EH (cell line): Measurements from ENCODE around the gene CD151.

ENCODE experiments used
- DNase-seq: peaks from one replicate; pipeline ENCODE4 v3.0.0-alpha.2; 2015; ENCODE audit warnings: low read depth

Gene CD151

DNA sequence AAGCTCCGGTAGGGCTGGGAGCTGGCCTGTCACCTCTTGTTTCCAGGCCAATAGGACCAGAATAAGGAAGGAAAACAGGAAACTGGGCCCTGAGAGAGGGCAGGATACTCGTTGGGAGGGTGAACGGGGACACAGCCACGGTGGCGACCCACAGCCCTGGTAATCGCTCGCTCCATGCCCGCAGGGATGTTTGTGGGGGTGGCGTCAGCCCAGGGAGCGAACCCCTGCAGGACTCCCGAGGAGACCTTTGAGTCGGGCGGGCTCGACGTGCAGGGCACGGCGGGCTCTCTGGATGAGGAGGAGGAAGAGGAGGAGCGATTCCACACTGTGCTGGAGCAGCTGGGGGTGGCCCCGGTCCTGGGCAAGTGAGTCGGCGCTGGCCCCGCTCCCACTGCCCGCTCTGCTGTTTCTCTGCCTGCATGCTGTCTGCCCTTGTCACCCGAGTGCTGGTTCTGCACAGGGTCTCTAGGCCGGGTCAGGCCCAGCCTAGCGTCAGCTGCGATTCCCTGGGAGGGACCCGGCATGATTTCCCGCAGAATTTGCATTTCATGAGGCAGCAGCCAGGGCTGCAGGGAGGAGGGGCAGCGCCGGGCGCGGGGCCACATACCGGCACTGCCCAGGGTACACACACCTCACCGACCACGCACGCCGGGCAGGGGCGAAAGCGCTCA is 3.4 kb upstream of the CD151 start:
- DNase-seq, result no peak

DNA sequence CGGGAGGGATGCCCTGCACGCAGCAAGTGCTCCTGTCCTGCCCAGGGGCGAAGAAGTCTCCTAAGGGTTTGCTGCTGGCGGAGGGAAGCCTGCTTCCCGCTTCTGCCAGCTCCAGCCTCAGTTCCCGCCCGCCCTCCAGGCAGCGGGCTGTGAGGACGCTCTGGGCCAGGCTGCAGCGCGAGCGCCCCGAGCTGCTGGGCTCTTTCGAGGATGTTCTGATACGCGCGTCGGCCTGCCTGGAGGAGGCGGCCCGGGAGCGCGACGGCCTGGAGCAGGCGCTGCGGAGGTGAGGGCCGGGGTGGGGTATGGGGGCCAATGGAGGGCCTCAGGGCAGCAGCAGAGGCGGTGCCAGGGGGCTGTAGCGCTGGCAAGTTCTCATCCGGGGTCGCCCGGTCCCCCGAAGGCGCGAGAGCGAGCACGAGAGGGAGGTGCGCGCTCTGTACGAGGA is 2.9 kb upstream of the CD151 start:
- DNase-seq, result no peak

DNA sequence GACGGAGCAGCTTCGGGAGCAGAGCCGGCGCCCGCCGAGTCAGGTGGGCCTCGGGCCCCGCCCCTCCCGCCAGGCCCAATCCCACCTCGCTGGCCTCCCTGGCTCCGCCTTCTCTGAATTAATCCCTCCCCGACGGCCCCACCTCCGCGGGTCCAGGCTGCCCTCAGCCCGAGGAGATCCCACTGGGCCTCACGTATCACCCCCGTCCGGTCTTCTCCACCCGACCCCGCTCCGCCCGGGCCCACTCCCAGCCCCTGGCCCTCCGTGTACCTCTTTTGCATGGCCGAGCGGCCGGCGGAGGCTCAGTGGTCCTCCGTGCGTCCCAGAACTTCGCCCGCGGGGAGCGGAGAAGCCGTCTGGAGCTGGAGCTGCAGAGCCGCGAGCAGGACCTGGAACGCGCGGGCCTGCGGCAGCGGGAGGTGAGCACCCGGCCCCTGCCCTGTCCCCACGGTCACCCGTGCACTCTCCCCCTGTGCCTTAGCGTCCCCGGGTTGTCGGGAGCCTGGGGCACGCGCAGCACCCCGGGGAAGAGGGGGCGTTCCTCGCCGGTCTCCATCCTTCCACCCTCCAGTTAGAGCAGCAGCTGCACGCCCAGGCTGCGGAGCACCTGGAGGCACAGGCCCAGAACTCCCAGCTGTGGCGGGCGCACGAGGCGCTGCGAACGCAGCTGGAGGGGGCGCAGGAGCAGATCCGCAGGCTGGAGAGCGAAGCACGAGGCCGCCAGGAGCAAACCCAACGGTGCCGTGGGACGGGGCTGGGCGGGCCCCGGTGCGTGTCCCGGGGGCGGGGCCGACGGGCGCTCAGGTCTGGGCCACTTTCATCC is 2.2 kb upstream of the CD151 start:
- DNase-seq, result peak; percentile 74

DNA sequence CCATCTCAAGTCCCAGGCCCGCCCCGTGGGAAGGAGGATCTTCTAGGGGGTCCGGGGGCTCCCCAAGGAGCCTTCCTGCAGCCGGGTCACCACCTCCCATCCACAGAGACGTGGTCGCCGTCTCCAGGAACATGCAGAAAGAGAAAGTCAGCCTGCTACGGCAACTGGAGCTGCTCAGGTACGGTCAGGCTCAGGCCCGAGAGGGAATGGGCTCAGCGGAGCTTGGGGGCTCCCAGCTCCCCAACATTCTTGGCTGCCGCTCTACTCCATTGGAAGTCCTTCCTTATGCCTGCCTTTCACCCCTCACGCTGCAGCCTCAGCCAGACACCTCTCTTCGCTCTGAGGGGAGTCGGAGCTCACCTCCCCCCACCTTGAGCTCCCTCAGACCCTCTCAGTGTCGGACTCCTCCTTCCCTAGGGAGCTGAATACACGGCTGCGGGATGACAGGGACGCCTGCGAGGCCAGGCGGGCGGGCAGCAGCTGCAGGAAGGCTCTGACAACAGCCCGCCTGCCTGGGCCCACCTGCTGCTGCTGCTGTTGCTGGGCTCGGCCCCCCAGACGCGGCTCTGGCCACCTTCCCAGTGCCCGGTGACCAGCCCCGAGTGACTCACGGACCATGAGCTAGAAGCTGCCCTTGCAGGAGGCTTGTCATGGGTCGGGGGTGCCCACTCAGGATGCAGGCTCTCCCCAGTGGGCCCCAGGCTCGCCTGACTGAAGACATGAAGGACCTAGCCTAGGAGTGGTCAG is 1.5 kb upstream of the CD151 start:
- DNase-seq, result peak; percentile 63

DNA sequence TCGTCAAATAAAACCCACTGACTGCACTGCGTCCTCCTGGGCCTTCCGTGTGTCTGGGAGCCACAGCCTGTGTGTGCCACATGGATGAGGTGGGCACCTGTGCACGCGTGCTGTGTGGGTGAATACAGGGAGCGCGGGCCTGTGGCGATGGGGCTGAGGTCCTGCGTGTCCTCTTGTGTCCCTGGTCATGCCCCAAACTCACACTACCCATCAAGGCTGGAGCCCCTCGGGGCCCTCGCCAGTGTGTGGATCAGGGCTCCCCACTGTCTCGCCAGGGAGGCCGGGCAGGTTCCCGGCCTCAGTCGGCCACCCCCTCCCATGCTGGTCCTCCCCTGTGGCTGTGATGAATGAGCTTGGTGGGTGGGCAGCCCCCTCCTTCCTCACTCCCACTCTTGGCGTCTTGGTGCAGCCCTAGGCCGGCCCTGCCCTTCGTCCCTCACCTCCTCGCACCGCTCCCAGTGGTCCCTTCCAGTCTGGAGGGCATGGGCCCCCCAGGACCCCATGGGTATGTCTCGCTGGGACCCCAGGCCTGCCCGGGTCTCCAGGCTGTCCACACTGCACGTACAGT is 707 bp upstream of the CD151 start:
- no peak for DNase-seq

DNA sequence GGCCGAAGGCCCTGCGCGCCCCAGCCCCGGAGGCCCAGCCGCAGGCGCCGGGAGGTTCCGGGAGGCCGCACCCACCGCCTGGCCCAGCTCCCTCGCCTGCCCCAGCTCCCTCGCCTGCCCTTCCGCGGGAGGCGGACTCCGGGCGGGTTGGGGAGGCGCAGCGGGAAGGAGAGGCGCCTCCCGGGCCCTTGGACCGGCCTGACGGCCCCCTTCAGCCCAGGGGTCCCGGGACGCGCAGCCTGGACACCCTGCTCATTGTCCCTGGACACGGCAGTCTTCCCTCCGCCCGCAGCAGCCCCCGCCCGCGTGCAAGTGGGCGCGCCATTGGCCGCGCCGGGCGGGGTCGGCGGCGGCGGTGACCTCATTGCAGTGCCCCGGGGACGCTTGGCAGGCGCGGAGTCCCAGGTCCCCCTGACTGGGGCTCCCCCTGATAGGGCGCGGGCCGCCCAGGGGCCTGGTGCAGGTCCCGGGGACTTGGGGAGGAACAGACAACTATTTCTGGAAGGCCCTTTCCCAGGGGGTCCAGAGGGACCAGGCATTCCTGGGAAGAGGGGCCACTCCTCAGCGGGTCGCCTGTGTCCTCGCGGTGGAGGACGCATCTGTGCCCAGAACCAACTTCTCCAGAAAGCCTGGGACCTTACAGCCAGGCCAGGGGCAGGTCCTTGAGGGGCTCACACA is 501 bp downstream of the CD151 start:
- DNase-seq, result peak; percentile 57

DNA sequence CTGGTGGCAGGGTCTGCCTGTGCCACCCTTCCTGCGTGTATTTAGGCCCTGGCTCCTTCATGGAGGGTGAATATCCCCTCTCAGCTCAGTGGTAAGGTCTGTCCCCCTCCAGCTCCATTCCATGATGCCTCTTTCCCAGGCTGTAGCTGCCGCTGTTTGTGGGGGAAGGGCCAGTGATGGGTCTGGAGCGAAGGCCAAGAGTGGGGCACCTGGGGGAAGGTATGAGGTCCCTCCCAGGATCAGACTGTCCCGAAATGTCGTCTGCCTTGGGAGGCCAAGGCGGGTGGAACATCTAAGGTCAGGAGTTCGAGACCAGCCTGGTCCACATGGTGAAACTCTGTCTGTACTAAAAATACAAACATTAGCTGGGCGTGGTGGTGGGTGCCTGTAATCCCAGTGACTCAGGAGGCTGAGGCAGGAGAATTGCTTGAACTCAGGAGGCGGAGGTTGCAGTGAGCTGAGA is 1.1 kb downstream of the CD151 start:
- peak; percentile 34 for DNase-seq

DNA sequence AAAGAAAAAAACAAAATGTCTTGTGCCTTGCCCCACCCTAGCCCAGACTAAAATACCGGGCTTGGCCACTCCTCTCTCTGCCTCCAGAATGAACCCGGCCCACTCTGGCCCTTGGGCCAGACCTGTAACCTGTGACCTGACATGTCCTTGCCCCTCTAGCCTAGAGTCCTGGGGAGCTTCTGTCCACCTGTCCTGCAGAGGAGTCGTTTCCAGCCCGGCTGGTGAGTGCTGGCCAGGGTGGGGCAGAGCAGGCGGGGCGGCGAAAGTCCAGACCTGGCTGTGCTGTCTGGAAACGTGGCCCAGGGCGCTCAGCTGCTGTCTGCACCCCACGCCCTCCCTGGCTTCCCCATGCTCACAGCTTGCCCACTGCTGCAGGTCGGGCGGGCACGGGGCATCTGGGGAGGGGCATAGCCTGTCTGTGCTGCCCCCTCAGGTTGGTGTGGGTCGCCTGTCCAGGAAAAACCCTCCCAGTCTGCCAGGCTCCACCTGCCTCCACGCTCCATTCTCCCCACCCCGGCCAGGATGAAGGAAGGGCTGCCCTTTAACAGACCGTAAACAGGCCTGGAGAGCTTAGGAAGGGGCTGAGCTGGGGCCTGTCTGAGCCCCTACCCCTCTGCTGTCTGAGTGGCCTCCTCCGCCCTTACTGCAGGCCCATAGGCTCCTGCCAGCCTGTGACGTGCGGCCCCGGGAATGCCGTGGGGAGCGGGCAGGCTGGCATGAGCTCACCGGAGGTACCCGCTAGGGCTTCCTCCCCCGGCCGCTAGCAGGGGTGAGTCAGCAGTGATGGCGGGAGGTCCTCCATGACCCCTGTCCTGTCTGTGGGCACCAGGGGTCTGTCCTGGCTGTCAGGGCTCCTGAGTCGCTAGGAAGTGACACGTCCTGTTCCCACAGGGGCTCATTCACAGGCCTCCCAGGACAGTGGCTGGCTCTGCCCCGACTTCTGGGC is 1.9 kb downstream of the CD151 start:
- peak; percentile 87 for DNase-seq

DNA sequence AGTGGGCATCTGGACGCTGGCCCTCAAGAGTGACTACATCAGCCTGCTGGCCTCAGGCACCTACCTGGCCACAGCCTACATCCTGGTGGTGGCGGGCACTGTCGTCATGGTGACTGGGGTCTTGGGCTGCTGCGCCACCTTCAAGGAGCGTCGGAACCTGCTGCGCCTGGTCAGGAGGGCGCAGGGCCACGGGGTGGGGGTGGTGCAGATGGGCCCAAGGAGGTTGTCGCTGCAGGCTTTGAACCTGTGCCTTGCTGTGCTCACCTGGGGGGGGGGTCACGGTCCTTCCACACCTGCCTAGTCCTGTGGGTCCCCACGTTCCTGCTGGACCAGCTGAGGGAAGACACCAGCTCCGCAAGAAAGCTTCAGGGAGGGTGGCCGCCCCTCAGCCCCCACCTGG is 3.5 kb downstream of the CD151 start:
- no peak for DNase-seq

DNA sequence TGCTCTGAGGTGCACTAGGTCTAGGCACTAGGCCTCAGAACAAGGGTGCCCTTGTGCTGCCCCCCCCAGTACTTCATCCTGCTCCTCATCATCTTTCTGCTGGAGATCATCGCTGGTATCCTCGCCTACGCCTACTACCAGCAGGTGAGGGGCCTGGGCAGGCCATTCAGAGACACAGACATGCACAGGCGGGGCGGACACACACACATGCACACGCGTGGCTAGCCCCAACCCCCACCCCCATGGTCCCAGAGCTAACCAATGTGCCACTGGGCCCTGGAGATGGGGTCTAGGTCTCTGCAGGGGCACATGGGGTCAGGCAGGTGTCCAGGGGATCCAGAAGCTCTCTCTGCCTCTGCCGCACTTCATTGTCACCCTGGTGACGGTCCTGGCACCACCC is 3.9 kb downstream of the CD151 start:
- no peak for DNase-seq

DNA sequence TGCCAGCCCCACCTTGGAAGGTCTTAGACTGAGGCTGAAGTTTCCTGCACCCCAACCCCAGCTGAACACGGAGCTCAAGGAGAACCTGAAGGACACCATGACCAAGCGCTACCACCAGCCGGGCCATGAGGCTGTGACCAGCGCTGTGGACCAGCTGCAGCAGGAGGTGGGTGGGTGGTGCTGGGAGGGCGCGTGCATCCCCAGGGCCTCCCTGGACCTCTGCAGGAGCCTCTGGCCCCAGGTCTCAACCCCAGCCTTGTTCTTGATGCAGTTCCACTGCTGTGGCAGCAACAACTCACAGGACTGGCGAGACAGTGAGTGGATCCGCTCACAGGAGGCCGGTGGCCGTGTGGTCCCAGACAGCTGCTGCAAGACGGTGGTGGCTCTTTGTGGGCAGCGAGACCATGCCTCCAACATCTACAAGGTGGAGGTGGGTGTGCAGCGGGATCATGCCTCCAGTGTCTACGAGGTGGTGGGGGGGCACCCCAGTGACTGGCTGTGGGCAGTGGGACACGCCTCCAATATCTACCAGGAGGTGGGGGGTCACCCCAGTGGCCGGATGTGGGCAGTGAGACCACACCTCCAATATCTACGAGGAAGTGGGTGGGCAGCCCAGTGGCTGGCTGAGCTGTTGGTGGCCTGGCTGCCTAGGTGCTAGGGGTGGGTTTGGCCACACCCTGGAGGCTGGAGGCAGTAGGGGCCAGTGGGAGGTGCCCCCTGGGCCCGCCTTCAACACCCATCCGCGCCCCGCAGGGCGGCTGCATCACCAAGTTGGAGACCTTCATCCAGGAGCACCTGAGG is 4.6 kb downstream of the CD151 start:
- no peak for DNase-seq

DNA sequence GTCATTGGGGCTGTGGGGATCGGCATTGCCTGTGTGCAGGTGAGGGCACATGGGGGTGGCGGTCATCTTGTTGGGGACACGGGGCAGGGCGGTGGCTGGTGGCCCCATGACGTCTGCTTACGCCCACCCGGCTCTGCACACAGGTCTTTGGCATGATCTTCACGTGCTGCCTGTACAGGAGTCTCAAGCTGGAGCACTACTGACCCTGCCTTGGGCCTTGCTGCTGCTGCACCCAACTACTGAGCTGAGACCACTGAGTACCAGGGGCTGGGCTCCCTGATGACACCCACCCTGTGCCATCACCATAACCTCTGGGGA is 5.2 kb downstream of the CD151 start:
- no peak for DNase-seq

DNA sequence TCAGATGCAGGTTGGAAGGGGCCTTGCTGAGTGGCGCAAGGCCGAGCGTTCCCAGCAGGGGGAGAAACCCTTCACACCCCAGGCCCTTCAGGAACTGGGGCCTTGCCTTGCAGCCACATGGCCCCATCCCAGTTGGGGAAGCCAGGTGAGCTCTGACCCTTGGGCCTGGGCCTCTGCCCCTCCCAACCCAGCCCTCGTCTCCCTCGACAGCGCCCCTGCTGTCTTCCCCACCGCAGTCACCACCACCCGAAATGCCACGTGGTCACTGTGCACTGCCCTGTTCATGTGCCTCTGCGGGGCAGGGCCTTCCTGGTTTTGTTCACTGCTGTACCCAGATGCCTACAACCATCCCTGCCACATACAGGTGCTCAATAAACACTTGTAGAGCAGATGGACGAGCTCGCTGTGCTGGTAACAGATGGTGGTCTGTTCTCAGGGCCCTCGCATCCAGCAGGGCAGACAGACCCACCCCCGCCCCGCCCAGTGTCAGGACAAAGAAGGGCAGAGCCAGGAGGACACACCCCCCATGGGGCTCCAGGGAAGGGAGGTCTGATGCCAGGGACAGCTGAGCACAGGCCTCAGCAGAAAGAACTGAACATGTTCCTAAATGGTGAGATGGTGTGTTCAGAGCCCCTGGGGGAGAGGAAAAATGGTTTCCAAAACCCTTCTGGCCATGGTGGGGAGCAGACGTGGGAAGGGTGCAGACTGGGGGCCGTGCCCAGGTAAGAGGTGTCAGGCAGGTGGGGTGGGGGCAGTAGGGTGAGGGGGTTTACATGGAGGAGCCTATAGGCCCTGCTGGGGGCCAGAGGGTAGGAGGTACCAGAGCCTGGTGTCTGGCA is 5.9 kb downstream of the CD151 start:
- DNase-seq, result peak; percentile 40

DNA sequence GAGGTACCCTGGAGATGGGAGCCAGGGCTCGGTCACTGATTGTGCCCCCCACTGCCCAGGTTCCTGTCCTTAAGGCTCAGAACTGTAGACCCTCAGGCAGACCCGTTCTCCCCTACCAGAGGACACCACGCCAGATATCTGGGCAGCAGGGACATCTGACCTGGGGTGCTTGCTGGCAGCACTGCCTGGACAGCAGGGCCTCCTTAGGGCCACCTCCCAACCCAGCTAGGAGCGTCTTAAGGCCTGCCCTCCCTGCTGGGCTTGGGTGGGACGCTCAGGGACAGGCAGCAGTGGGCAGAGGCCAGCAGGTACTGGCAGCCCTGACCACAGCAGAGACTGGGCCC is 6.5 kb downstream of the CD151 start:
- DNase-seq, result no peak

DNA sequence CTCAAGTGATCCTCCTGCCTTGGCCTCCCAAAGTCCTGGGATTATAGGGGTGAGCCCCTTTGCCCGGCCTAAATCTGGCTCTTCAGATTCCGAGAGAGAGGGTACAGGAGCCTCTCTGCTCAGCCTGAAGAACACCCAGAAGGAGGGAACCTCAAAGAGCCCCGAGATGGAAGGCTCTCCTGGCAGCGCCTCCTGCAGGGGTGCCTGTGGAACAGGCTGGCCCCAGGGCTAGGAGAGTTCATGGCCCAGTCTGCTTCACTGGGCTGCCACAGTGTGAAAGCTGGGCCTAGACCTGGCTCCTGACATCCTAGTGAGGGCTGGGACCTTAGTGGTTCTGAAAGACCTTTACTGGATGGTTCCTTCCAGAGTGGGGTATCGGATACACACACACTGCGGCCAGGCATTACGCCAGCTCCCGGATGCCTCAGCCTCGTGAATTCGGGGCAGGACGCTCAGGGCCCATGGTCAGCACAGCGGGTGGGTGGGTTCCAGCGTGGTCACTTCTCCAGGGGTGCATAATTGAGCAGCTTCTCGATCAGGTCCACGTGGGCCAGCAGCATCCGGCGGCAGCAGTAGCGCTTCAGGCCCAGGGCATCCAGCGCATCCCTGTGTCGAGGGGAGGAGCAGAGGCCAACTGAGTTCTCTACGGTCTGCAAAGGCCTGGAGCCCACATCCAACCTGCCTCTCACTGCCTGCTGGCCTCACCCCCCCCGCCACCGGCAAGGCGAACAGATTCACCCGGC is 7.3 kb downstream of the CD151 start:
- DNase-seq, result peak; percentile 31

DNA sequence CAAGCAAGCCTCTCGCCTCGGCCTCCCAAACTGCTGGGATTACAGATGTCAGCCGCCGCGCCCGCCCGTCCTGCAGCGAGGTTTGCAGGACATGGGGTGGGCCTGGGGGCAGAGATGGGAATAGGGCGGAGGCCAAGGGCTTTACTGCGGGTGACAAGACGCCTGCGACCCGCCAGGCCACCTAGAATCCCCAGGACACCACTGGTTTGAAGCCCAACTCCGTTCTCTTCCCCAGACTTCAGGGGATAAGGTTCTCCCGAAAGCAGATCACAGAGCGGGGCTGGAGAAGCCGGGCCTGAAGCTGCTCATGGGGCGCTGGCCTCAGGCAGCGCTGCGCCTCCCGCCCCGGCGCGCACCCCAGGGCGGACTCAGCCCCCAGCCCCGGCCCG is 9.2 kb downstream of the CD151 start:
- DNase-seq, result no peak

DNA sequence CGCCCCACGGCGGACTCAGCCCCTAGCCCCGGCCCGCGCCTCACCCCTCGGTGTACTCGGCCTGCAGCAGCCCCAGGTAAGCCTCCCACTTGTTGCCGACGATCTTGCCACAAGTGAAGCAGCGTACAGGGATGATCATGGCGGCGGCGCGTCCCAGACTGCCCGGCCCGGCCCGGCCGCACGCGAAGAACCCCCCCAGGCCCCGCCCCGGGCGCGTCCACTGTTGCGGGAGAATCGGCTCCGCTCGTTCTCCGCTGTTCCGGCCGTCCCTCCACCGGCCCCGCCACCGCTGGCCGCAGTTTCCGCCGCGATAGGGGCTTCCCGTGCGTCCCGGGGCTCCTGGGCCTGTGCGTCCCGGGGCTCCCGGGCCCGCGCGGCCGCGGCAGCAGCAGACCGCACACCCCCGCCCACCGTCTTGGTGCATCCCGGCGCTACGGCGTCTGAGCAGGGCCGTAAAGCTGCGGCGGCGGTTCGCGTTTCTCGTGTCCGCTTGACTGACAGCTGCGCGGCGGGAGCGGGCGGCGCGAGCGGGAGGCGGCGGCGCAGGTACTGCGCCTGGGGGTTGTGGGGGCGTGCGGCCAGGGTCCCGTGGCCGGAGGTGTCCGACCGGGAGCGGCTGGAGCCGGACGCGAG is 9.7 kb downstream of the CD151 start, which contains the start of the genes POLR2L and TSPAN4:
Gene POLR2L, minus strand, starts transcription at position 160 of the 633 bp plus-strand sequence. Its CDS starts 21 bp downstream, at position 139.
Gene TSPAN4, plus strand, starts transcription at position 483 of the 633 bp plus-strand sequence. CDS start 7,453 bp downstream, outside the sequence.
- peak; percentile 87 for DNase-seq
